ENCODE measurements around the gene DISC1. TPM values are rescaled to one million over a fixed set of nuclear protein-coding genes. Genes with fewer than 3 reads are reported as not detected.

Gene DISC1
- total RNA-seq, 5 donors from 2014 or later (not counting 1 experiment from before 2014, with no cell fraction given) = 12.9 to 37.0 (median 14.6) TPM

- H3K9me3 ChIP-seq = no peaks in the 10 kb centered on the region
- H3K27ac Mint-ChIP-seq = no peak overlapping the region
- ChIA-PET CTCF (no interaction called here), POLR2A (no interaction called here)
- ATAC-seq (replicated peaks in 1 of 4) (no peak), DNase-seq (no peak)
- no peaks in the 10 kb centered on the region for H3K27me3 Mint-ChIP-seq
- no peaks in the 10 kb centered on the region for H3K27me3 ChIP-seq (replicated peaks in 1 of 2; ENCODE audit: control insufficient read depth in 2 of 2, extremely low read depth in 1 of 2, insufficient read depth in 2 of 2, low read length in 1 of 2)
- peaks cover 0 to 4% of the 10 kb centered on the region in 2 donors for H3K36me3 ChIP-seq (ENCODE audit: control insufficient read depth in 2 of 2, extremely low read depth in 1 of 2, insufficient read depth in 1 of 2, low read length in 1 of 2)
- H3K4me1 Mint-ChIP-seq = peaks cover 0 to 14% (median 0%) of the 10 kb centered on the region in 3 donors
- H3K4me1 ChIP-seq (ENCODE audit: control insufficient read depth in 1 of 2, extremely low read depth in 1 of 2, insufficient read depth in 2 of 2, low read length in 2 of 2) = no peaks in the 10 kb centered on the region
- H3K4me3 Mint-ChIP-seq = no peak overlapping the region
- H3K4me3 ChIP-seq (ENCODE audit: control insufficient read depth in 1 of 2, extremely low read depth in 1 of 2, low read length in 1 of 2) = no peak overlapping the region
- H3K36me3 Mint-ChIP-seq = peaks cover 6% of the 10 kb centered on the region
- WGBS (ENCODE audit: insufficient coverage) = 83% methylated on average over 1 of the region's 5 CpGs
- H3K27ac ChIP-seq (ENCODE audit: low read length) = no peak overlapping the region
- H3K9me3 Mint-ChIP-seq = no peaks in the 10 kb centered on the region
Measured at GRCh38 chr1:231850786-231851185, 224.2 kb downstream of the DISC1 start.

GRCh38 chr1:231853588-231854207, 227.1 kb downstream of the DISC1 start:
- Mint-ChIP-seq H3K4me1 (peaks cover 3 to 21% (median 6%) of the 10 kb centered on the region in 3 donors), H3K27me3 (no peaks in the 10 kb centered on the region), H3K4me3 (no peak overlapping the region), H3K36me3 (peaks cover 6% of the 10 kb centered on the region), H3K9me3 (no peaks in the 10 kb centered on the region), H3K27ac (no peak overlapping the region)
- H3K27me3 ChIP-seq (replicated peaks in 1 of 2; ENCODE audit: control insufficient read depth in 2 of 2, extremely low read depth in 1 of 2, insufficient read depth in 2 of 2, low read length in 1 of 2) = no peaks in the 10 kb centered on the region
- H3K4me3 ChIP-seq (ENCODE audit: control insufficient read depth in 1 of 2, extremely low read depth in 1 of 2, low read length in 1 of 2) = no peak overlapping the region
- ATAC-seq (replicated peaks in 1 of 4) = no peak
- H3K27ac ChIP-seq (ENCODE audit: low read length) = no peak overlapping the region
- WGBS (ENCODE audit: insufficient coverage) = 86% methylated on average over 1 of the region's 7 CpGs
- CTCF ChIA-PET = no interaction called here
- DNase-seq = no peak
- POLR2A ChIA-PET = no interaction called here
- H3K9me3 ChIP-seq = no peaks in the 10 kb centered on the region
- no peaks in the 10 kb centered on the region for H3K4me1 ChIP-seq (ENCODE audit: control insufficient read depth in 1 of 2, extremely low read depth in 1 of 2, insufficient read depth in 2 of 2, low read length in 2 of 2)
- peaks cover 0 to 4% of the 10 kb centered on the region in 2 donors for H3K36me3 ChIP-seq (ENCODE audit: control insufficient read depth in 2 of 2, extremely low read depth in 1 of 2, insufficient read depth in 1 of 2, low read length in 1 of 2)

GRCh38 chr1:231855361-231855760, 228.8 kb downstream of the DISC1 start:
- no peaks in the 10 kb centered on the region for H3K9me3 ChIP-seq
- Mint-ChIP-seq H3K27ac (no peak overlapping the region), H3K27me3 (no peaks in the 10 kb centered on the region), H3K36me3 (peaks cover 2% of the 10 kb centered on the region), H3K9me3 (no peaks in the 10 kb centered on the region), H3K4me1 (peaks cover 10 to 26% (median 14%) of the 10 kb centered on the region in 3 donors), H3K4me3 (no peak overlapping the region)
- ChIA-PET CTCF (interaction anchor here in 1 of 2 donors (0.9 kb wide), 1 partner anchor 11 kb away, joined by 4 read pairs; no protein-coding TSS in a partner anchor), POLR2A (no interaction called here)
- no peaks in the 10 kb centered on the region for H3K27me3 ChIP-seq (replicated peaks in 1 of 2; ENCODE audit: control insufficient read depth in 2 of 2, extremely low read depth in 1 of 2, insufficient read depth in 2 of 2, low read length in 1 of 2)
- peaks cover 0 to 4% of the 10 kb centered on the region in 2 donors for H3K36me3 ChIP-seq (ENCODE audit: control insufficient read depth in 2 of 2, extremely low read depth in 1 of 2, insufficient read depth in 1 of 2, low read length in 1 of 2)
- WGBS (ENCODE audit: insufficient coverage) = no CpG with 5 or more reads among the region's 1 CpG
- DNase-seq = no peak
- no peak for ATAC-seq (replicated peaks in 1 of 4)
- H3K4me1 ChIP-seq (ENCODE audit: control insufficient read depth in 1 of 2, extremely low read depth in 1 of 2, insufficient read depth in 2 of 2, low read length in 2 of 2) = no peaks in the 10 kb centered on the region
- no peak overlapping the region for H3K27ac ChIP-seq (ENCODE audit: low read length)
- no peak overlapping the region for H3K4me3 ChIP-seq (ENCODE audit: control insufficient read depth in 1 of 2, extremely low read depth in 1 of 2, low read length in 1 of 2)

- Mint-ChIP-seq H3K9me3 (no peaks in the 10 kb centered on the region), H3K27me3 (no peaks in the 10 kb centered on the region), H3K27ac (no peak overlapping the region), H3K4me1 (peaks cover 16 to 30% (median 20%) of the 10 kb centered on the region in 3 donors), H3K4me3 (no peak overlapping the region), H3K36me3 (no peaks in the 10 kb centered on the region)
- H3K36me3 ChIP-seq (ENCODE audit: control insufficient read depth in 2 of 2, extremely low read depth in 1 of 2, insufficient read depth in 1 of 2, low read length in 1 of 2) = peaks cover 0 to 4% of the 10 kb centered on the region in 2 donors
- DNase-seq (no peak), ATAC-seq (replicated peaks in 1 of 4) (no peak)
- no peaks in the 10 kb centered on the region for H3K4me1 ChIP-seq (ENCODE audit: control insufficient read depth in 1 of 2, extremely low read depth in 1 of 2, insufficient read depth in 2 of 2, low read length in 2 of 2)
- no peak overlapping the region for H3K27ac ChIP-seq (ENCODE audit: low read length)
- H3K4me3 ChIP-seq (ENCODE audit: control insufficient read depth in 1 of 2, extremely low read depth in 1 of 2, low read length in 1 of 2) = no peak overlapping the region
- CTCF ChIA-PET = interaction anchor here in 1 of 2 donors (0.9 kb wide), 1 partner anchor 11 kb away, joined by 4 read pairs; no protein-coding TSS in a partner anchor
- no peaks in the 10 kb centered on the region for H3K27me3 ChIP-seq (replicated peaks in 1 of 2; ENCODE audit: control insufficient read depth in 2 of 2, extremely low read depth in 1 of 2, insufficient read depth in 2 of 2, low read length in 1 of 2)
- H3K9me3 ChIP-seq = no peaks in the 10 kb centered on the region
- no CpG with 5 or more reads among the region's 5 CpGs for WGBS (ENCODE audit: insufficient coverage)
- POLR2A ChIA-PET = no interaction called here
Measured at GRCh38 chr1:231855926-231856325, 229.3 kb downstream of the DISC1 start.

- CTCF ChIA-PET = no interaction called here
- H3K4me1 Mint-ChIP-seq = peaks cover 17 to 28% (median 21%) of the 10 kb centered on the region in 3 donors
Measured at GRCh38 chr1:231856426-231856825, 229.8 kb downstream of the DISC1 start.

GRCh38 chr1:231856894-231857293, 230.3 kb downstream of the DISC1 start:
- H3K4me3 ChIP-seq (ENCODE audit: control insufficient read depth in 1 of 2, extremely low read depth in 1 of 2, low read length in 1 of 2) = no peak overlapping the region
- DNase-seq (no peak), ATAC-seq (replicated peaks in 1 of 4) (no peak)
- WGBS (ENCODE audit: insufficient coverage) = no CpG with 5 or more reads among the region's 4 CpGs
- no peaks in the 10 kb centered on the region for H3K27me3 ChIP-seq (replicated peaks in 1 of 2; ENCODE audit: control insufficient read depth in 2 of 2, extremely low read depth in 1 of 2, insufficient read depth in 2 of 2, low read length in 1 of 2)
- Mint-ChIP-seq H3K4me3 (no peak overlapping the region), H3K4me1 (peaks cover 22 to 30% (median 23%) of the 10 kb centered on the region in 3 donors), H3K36me3 (no peaks in the 10 kb centered on the region), H3K9me3 (no peaks in the 10 kb centered on the region), H3K27ac (no peak overlapping the region), H3K27me3 (no peaks in the 10 kb centered on the region)
- ChIA-PET CTCF (no interaction called here), POLR2A (no interaction called here)
- H3K36me3 ChIP-seq (ENCODE audit: control insufficient read depth in 2 of 2, extremely low read depth in 1 of 2, insufficient read depth in 1 of 2, low read length in 1 of 2) = no peaks in the 10 kb centered on the region
- H3K9me3 ChIP-seq = no peaks in the 10 kb centered on the region
- H3K4me1 ChIP-seq (ENCODE audit: control insufficient read depth in 1 of 2, extremely low read depth in 1 of 2, insufficient read depth in 2 of 2, low read length in 2 of 2) = no peaks in the 10 kb centered on the region
- H3K27ac ChIP-seq (ENCODE audit: low read length) = no peak overlapping the region

More at GRCh38 chr1:231856426-231856825, 229.8 kb downstream of the DISC1 start:
- no peak overlapping the region for H3K4me3 ChIP-seq (ENCODE audit: control insufficient read depth in 1 of 2, extremely low read depth in 1 of 2, low read length in 1 of 2)
- no peak overlapping the region for H3K27ac ChIP-seq (ENCODE audit: low read length)
- no peaks in the 10 kb centered on the region for H3K4me1 ChIP-seq (ENCODE audit: control insufficient read depth in 1 of 2, extremely low read depth in 1 of 2, insufficient read depth in 2 of 2, low read length in 2 of 2)
- DNase-seq (no peak), ATAC-seq (replicated peaks in 1 of 4) (no peak)
- WGBS (ENCODE audit: insufficient coverage) = 97% methylated on average over 3 of the region's 3 CpGs
- no peaks in the 10 kb centered on the region for H3K36me3 Mint-ChIP-seq
- no peaks in the 10 kb centered on the region for H3K9me3 ChIP-seq
- no peak overlapping the region for H3K27ac Mint-ChIP-seq
- no peaks in the 10 kb centered on the region for H3K27me3 Mint-ChIP-seq
- no peaks in the 10 kb centered on the region for H3K27me3 ChIP-seq (replicated peaks in 1 of 2; ENCODE audit: control insufficient read depth in 2 of 2, extremely low read depth in 1 of 2, insufficient read depth in 2 of 2, low read length in 1 of 2)
- H3K4me3 Mint-ChIP-seq = no peak overlapping the region
- H3K36me3 ChIP-seq (ENCODE audit: control insufficient read depth in 2 of 2, extremely low read depth in 1 of 2, insufficient read depth in 1 of 2, low read length in 1 of 2) = peaks cover 0 to 2% of the 10 kb centered on the region in 2 donors
- POLR2A ChIA-PET = no interaction called here
- no peaks in the 10 kb centered on the region for H3K9me3 Mint-ChIP-seq

All from T-cell (primary cell).